NCI-H2227 (cell line): Measurements from ENCODE around the gene DUSP11.
"Not testable (repeated sequence)": the region's sequence is repeated elsewhere in the genome, so short reads cannot be mapped to it uniquely, and the experiment has no call there.

Experiments used
- DNase-seq: peaks from one replicate; lab custom pipeline; 2025; ENCODE audit not compliant: unreplicated experiment; lab: John Stamatoyannopoulos, UW

The DUSP11 gene

GRCh38 chr2:73718851-73719621 lies 60.9 kb downstream of the DUSP11 start:
- DNase-seq = no peak

GRCh38 chr2:73718421-73718820 lies 61.5 kb downstream of the DUSP11 start:
- no peak for DNase-seq

- not testable (repeated sequence) for DNase-seq
These were observed 62.2 kb downstream of the DUSP11 start for GRCh38 chr2:73717695-73718094.

GRCh38 chr2:73717251-73717606 lies 62.7 kb downstream of the DUSP11 start:
- DNase-seq = no peak

GRCh38 chr2:73716543-73717250 lies 63.2 kb downstream of the DUSP11 start:
- DNase-seq = no peak

- no peak for DNase-seq
These were observed 65.8 kb downstream of the DUSP11 start for GRCh38 chr2:73714091-73714490.
